SK-N-SH treated with all-trans-retinoic acid at 6 μM for 48 hours (cell line): ENCODE data around the gene CHRNA4.

Source experiments
- ATAC-seq: fragments of 200-7000 bp; cut with Tn5 transposase; 3 replicates; pipeline ENCODE4 v1.9.1; 2020; ENCODE audit warnings: mild to moderate bottlenecking, moderate library complexity
- ARNTL ChIP-seq: fragments of 450-650 bp; formaldehyde crosslinking; IDR thresholded peaks from 2 replicates; pipeline ENCODE4 v1.5.0; 2020; ENCODE audit warnings: low read depth, mild to moderate bottlenecking, moderate library complexity, borderline replicate concordance
- BACH2 ChIP-seq: fragments of 250-450 bp; sonication (Bioruptor Pico); IDR thresholded peaks from 2 replicates; pipeline ENCODE4 v1.9.0; 2021; ENCODE audit warnings: mild to moderate bottlenecking, borderline replicate concordance
- CREB5 ChIP-seq: fragments of 250-450 bp; sonication (Bioruptor Pico); IDR thresholded peaks from 2 replicates; pipeline ENCODE4 v1.5.1; 2020; ENCODE audit warnings: low read depth, mild to moderate bottlenecking, moderate library complexity
- CSDC2 ChIP-seq: fragments of 250-450 bp; sonication (Bioruptor Pico); IDR thresholded peaks from 2 replicates; pipeline ENCODE4 v1.5.0; 2020; ENCODE audit warnings: mild to moderate bottlenecking, moderate library complexity
- CSRNP3 ChIP-seq: fragments of 250-450 bp; sonication (Bioruptor Pico); IDR thresholded peaks from 2 replicates; pipeline ENCODE4 v1.5.1; 2021; ENCODE audit warnings: mild to moderate bottlenecking, moderate library complexity
- ESRRG ChIP-seq: fragments of 250-450 bp; sonication (Bioruptor Pico); IDR thresholded peaks from 2 replicates; pipeline ENCODE4 v1.6.1; 2021; ENCODE audit warnings: mild to moderate bottlenecking
- GLIS3 ChIP-seq: fragments of 250-450 bp; sonication (Bioruptor Pico); IDR thresholded peaks from 2 replicates; pipeline ENCODE4 v1.5.0; 2020; ENCODE audit warnings: mild to moderate bottlenecking, moderate library complexity
- ISL1 ChIP-seq: fragments of 250-450 bp; sonication (Bioruptor Pico); IDR thresholded peaks from 2 replicates; pipeline ENCODE4 v2.1.2; 2022; ENCODE audit warnings: mild to moderate bottlenecking, moderate library complexity
- OSR1 ChIP-seq: fragments of 250-450 bp; sonication (Bioruptor Pico); IDR thresholded peaks from 2 replicates; pipeline ENCODE4 v1.8.0; 2022; ENCODE audit warnings: moderate library complexity, mild to moderate bottlenecking, inconsistent platforms
- PATZ1 ChIP-seq: fragments of 250-450 bp; sonication (Bioruptor Pico); IDR thresholded peaks from 2 replicates; pipeline ENCODE4 v1.8.0; 2020; ENCODE audit warnings: mild to moderate bottlenecking, moderate library complexity, borderline replicate concordance
- POU6F1 ChIP-seq: fragments of 250-450 bp; sonication (Bioruptor Pico); IDR thresholded peaks from 2 replicates; pipeline ENCODE4 v1.8.0; 2021; ENCODE audit warnings: low read depth, mild to moderate bottlenecking, moderate library complexity, borderline replicate concordance
- PPARA ChIP-seq: fragments of 250-450 bp; sonication (Bioruptor Pico); IDR thresholded peaks from 2 replicates; pipeline ENCODE4 v1.5.0; 2020; ENCODE audit warnings: mild to moderate bottlenecking, borderline replicate concordance
- RARB ChIP-seq: fragments of 250-450 bp; sonication (Bioruptor Pico); IDR thresholded peaks from 2 replicates; pipeline ENCODE4 v1.8.0; 2021; ENCODE audit warnings: mild to moderate bottlenecking, moderate library complexity
- SNAI2 ChIP-seq: fragments of 250-450 bp; sonication (Bioruptor Pico); IDR thresholded peaks from 2 replicates; pipeline ENCODE4 v1.5.0; 2020; ENCODE audit warnings: mild to moderate bottlenecking, moderate library complexity
- TCF4 ChIP-seq: fragments of 250-450 bp; sonication (Bioruptor Pico); IDR thresholded peaks from 2 replicates; pipeline ENCODE4 v1.8.0; 2021; ENCODE audit warnings: mild to moderate bottlenecking, moderate library complexity, borderline replicate concordance
- TSHZ2 ChIP-seq: fragments of 250-450 bp; sonication (Bioruptor Pico); IDR thresholded peaks from 2 replicates; pipeline ENCODE4 v1.5.0; 2020; ENCODE audit warnings: mild to moderate bottlenecking, moderate library complexity
- ZC3H10 ChIP-seq: fragments of 250-450 bp; sonication (Bioruptor Pico); IDR thresholded peaks from 2 replicates; pipeline ENCODE4 v1.5.1; 2021; ENCODE audit warnings: mild to moderate bottlenecking, moderate library complexity
- ZFP3 ChIP-seq: fragments of 250-450 bp; sonication (Bioruptor Pico); IDR thresholded peaks from 2 replicates; pipeline ENCODE4 v1.5.0; 2020; ENCODE audit warnings: mild to moderate bottlenecking, moderate library complexity
- ZFP30 ChIP-seq: fragments of 450-650 bp; formaldehyde crosslinking; IDR thresholded peaks from 2 replicates; pipeline ENCODE4 v1.5.0; 2022; ENCODE audit warnings: mild to moderate bottlenecking, moderate library complexity
- ZNF565 ChIP-seq: fragments of 450-650 bp; formaldehyde crosslinking; conservative IDR thresholded peaks from 2 replicates; pipeline ENCODE4 v1.5.0; 2020; ENCODE audit warnings: low read depth, mild to moderate bottlenecking, moderate library complexity
- ZNF70 ChIP-seq: fragments of 450-650 bp; formaldehyde crosslinking; IDR thresholded peaks from 2 replicates; pipeline ENCODE4 v1.5.0; 2020; ENCODE audit warnings: mild to moderate bottlenecking, moderate library complexity
- ZNF8 ChIP-seq: fragments of 450-650 bp; formaldehyde crosslinking; IDR thresholded peaks from 2 replicates; pipeline ENCODE4 v1.5.0; 2020; ENCODE audit warnings: mild to moderate bottlenecking, moderate library complexity

The CHRNA4 gene

GRCh38 chr20:63314015-63314471 is 47.1 kb downstream of the CHRNA4 start:
- ATAC-seq, result no peak
- TF ChIP-seq RARB (no peak), CSDC2 (CRISPR knock-in tag) (no peak), PPARA (CRISPR knock-in tag) (no peak), OSR1 (no peak), ZNF565 (CRISPR knock-in tag) (no peak), ISL1 (no peak), TCF4 (CRISPR knock-in tag) (no peak), ZFP3 (no peak), ZNF70 (CRISPR knock-in tag) (no peak), POU6F1 (no peak), ESRRG (no peak), SNAI2 (CRISPR knock-in tag) (no peak), PATZ1 (CRISPR knock-in tag) (no peak), CSRNP3 (CRISPR knock-in tag) (no peak), ZC3H10 (CRISPR knock-in tag) (no peak)

GRCh38 chr20:63313349-63314014 is 47.7 kb downstream of the CHRNA4 start:
- no peak for ATAC-seq
- TF ChIP-seq SNAI2 (CRISPR knock-in tag) (no peak), TSHZ2 (CRISPR knock-in tag) (no peak), CSDC2 (CRISPR knock-in tag) (no peak), ZNF70 (CRISPR knock-in tag) (no peak), GLIS3 (CRISPR knock-in tag) (no peak), ZNF8 (no peak), ZFP30 (CRISPR knock-in tag) (no peak), ISL1 (no peak), OSR1 (no peak), POU6F1 (no peak), ZC3H10 (CRISPR knock-in tag) (no peak), ZFP3 (no peak), ESRRG (no peak), ARNTL (no peak), TCF4 (CRISPR knock-in tag) (no peak), CREB5 (CRISPR knock-in tag) (no peak), BACH2 (no peak)
- TF ChIP-seq, all 23 proteins: peak for 0
